Activated T-helper 1 cell treated with Interleukin-2 at 50 U/mL for 16 hours (primary cell): ENCODE results near the gene CACNB4.
"Not testable (repeated sequence)": the region's sequence is repeated elsewhere in the genome, so short reads cannot be mapped to it uniquely, and the experiment has no call there.

Source experiments
- DNase-seq: peaks from one replicate; pipeline ENCODE4 v3.0.0-alpha.2; 2020; ENCODE audit warnings: low read depth

Gene CACNB4

GRCh38 chr2:152019732-152020131 is 79.1 kb downstream of the CACNB4 start:
- DNase-seq, result no peak

GRCh38 chr2:152016181-152017120 is 82.4 kb downstream of the CACNB4 start:
- no peak for DNase-seq

- no peak for DNase-seq
These were observed 83.3 kb downstream of the CACNB4 start for GRCh38 chr2:152015552-152015951.

- DNase-seq, result no peak
These were observed 86.1 kb downstream of the CACNB4 start for GRCh38 chr2:152012697-152013096.

GRCh38 chr2:152011724-152012123 is 87.1 kb downstream of the CACNB4 start:
- DNase-seq, result no peak

GRCh38 chr2:152005607-152006006 is 93.2 kb downstream of the CACNB4 start:
- no peak for DNase-seq

GRCh38 chr2:152003283-152003682 is 95.6 kb downstream of the CACNB4 start:
- not testable (repeated sequence) for DNase-seq

- peak; percentile 11 for DNase-seq
These were observed 99.8 kb downstream of the CACNB4 start for GRCh38 chr2:151999053-151999452.

- DNase-seq, result no peak
These were observed 102.4 kb downstream of the CACNB4 start for GRCh38 chr2:151996243-151997003.

GRCh38 chr2:151995161-151995557 is 103.7 kb downstream of the CACNB4 start:
- DNase-seq, result no peak

GRCh38 chr2:151994178-151994577 is 104.7 kb downstream of the CACNB4 start:
- not testable (repeated sequence) for DNase-seq

GRCh38 chr2:151991010-151991409 is 107.8 kb downstream of the CACNB4 start:
- DNase-seq, result no peak

GRCh38 chr2:151989378-151989777 is 109.5 kb downstream of the CACNB4 start:
- no peak for DNase-seq

- DNase-seq, result no peak
These were observed 111.4 kb downstream of the CACNB4 start for GRCh38 chr2:151987484-151987883.

- DNase-seq, result no peak
These were observed 114.3 kb downstream of the CACNB4 start for GRCh38 chr2:151984424-151985083.

- no peak for DNase-seq
These were observed 115.6 kb downstream of the CACNB4 start for GRCh38 chr2:151983221-151983620.

- DNase-seq, result no peak
These were observed 117.0 kb downstream of the CACNB4 start for GRCh38 chr2:151981886-151982285.

GRCh38 chr2:151979694-151980093 is 119.2 kb downstream of the CACNB4 start:
- no peak for DNase-seq

- no peak for DNase-seq
These were observed 120.1 kb downstream of the CACNB4 start for GRCh38 chr2:151978709-151979108.

- DNase-seq, result no peak
These were observed 121.2 kb downstream of the CACNB4 start for GRCh38 chr2:151977631-151978030.

- DNase-seq, result no peak
These were observed 121.9 kb downstream of the CACNB4 start for GRCh38 chr2:151976945-151977353.
